NCI-H510A (cell line): Measurements from ENCODE around the gene ADGRF5.
A peak's percentile ranks its signal among the peaks of the same experiment; 100 is the strongest.

Experiments
- DNase-seq: peaks from one replicate; lab custom pipeline; 2025; lab: John Stamatoyannopoulos, UW

The ADGRF5 gene, protein sequence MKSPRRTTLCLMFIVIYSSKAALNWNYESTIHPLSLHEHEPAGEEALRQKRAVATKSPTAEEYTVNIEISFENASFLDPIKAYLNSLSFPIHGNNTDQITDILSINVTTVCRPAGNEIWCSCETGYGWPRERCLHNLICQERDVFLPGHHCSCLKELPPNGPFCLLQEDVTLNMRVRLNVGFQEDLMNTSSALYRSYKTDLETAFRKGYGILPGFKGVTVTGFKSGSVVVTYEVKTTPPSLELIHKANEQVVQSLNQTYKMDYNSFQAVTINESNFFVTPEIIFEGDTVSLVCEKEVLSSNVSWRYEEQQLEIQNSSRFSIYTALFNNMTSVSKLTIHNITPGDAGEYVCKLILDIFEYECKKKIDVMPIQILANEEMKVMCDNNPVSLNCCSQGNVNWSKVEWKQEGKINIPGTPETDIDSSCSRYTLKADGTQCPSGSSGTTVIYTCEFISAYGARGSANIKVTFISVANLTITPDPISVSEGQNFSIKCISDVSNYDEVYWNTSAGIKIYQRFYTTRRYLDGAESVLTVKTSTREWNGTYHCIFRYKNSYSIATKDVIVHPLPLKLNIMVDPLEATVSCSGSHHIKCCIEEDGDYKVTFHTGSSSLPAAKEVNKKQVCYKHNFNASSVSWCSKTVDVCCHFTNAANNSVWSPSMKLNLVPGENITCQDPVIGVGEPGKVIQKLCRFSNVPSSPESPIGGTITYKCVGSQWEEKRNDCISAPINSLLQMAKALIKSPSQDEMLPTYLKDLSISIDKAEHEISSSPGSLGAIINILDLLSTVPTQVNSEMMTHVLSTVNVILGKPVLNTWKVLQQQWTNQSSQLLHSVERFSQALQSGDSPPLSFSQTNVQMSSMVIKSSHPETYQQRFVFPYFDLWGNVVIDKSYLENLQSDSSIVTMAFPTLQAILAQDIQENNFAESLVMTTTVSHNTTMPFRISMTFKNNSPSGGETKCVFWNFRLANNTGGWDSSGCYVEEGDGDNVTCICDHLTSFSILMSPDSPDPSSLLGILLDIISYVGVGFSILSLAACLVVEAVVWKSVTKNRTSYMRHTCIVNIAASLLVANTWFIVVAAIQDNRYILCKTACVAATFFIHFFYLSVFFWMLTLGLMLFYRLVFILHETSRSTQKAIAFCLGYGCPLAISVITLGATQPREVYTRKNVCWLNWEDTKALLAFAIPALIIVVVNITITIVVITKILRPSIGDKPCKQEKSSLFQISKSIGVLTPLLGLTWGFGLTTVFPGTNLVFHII (N-terminal part only)

DNA sequence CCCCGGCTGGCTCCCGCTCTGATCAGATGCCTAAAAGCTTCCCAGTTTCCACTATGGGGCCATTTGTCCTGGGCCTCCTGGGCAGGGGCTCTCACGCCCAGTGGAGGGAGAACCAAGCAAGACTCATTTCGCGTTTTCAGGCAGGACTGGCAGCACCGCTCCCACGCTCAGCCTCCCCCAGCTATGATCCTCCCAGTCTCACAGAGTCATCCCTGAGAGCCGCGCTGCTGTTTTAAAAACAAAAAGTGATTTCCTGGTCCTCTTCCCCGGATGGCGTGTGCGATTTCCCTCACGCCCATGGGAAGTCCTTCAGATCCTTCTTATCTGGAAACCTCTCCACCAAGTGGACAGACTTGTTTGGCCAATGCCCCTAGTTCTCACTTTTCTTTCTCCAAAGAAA, at the start of gene ADGRF5:
TSS of gene ADGRF5 (minus strand) at position 208 of the 400 bp plus-strand sequence. CDS start 15,176 bp downstream, outside the sequence.
- DNase-seq, result no peak

DNA sequence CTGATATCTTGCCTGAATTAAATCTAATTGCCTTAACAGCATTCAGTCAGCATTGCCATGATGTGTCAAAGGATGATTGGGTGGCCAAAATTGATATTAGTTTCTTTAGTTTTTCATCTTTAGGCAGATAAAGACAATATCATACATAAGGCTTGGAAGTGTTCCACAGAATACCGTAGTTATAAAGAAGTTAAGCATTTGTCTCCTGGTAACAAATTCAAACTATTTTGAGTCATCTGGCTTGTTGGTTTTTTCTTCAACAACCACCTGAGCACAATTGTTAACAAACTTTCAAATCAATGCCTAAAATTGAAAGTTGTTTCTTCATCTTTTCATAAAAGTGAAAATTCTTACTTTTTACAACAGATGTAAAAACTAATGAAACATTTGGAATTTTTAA, 47.5 kb upstream of the ADGRF5 start:
- DNase-seq, result no peak

DNA sequence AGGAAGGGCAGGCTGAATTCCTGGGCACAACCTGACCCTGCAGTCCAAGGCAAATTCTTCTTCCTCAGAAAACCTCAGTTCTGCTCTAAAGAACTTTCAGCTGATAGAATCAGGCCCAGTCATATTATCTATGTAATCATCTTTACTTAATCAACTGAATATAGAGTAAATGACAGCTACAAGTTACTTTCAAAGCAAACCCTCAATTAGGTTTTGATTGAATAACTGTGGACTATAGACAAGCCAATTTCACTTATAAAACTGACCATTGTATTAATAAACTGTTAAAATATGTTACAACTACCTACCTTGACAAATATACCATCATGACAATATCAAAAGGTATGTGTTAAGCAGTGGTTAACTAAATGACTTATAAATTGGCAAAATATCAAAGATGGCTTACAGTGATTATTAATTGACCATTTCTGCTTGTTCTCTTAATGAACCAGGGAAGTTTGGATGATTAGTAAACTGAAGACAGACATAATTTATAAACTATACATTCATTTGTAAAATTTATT, 46.1 kb upstream of the ADGRF5 start:
- no peak for DNase-seq

DNA sequence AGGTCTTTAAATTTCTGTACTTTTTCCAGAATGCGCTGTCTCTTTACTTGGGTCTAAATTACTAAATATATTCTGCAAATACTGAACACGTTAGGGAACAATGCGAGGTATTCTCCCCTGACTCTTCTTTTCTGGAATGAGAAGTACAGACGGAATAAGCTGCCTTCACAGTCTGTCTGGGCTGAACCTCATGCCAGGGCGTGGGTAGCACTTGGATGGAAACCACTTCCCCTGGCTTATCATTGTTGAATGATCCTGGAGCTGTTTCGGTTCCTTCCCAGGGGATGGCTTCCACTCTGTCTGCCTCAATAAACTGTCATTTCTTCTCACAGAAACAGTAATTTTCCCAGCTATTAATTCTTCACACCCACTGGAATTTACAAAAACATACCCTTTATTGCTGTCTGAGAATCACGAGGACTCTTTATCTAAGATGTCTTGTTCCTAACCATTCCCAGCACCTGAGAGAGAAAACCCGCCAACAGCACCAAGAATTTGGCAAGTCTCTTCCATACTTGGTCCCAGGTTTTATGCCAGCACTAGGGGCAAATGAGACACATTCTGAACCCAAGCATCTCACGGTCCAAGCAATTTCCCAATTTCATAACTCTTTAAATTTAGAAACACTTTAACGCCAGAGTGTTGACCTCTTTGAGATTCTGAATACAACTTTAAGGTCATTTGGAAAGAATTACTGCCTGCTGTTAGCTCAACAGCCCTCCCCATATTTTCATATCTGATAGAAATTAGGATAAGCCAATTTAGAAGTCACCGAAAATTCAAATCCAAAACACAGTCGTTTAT, 43.2 kb upstream of the ADGRF5 start:
- no peak for DNase-seq

DNA sequence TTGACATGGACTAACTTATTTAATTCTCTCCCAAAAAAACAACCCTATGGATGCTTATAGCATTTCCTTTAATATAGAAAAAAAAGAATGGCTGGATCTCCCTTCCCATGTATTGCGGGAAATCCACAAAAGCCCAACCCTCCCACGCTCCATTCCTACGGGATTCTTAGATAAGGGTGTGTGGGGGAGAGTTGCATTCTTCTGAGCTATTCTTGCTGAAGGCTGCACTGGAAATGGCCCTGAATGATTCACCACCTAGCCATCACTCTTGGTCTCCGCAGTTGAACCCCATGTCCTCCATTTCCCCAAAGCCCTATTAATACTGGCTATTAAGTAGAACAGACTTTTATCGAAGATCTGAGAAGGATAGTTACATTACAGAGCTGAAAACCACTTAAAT, 41.9 kb upstream of the ADGRF5 start:
- no peak for DNase-seq

DNA sequence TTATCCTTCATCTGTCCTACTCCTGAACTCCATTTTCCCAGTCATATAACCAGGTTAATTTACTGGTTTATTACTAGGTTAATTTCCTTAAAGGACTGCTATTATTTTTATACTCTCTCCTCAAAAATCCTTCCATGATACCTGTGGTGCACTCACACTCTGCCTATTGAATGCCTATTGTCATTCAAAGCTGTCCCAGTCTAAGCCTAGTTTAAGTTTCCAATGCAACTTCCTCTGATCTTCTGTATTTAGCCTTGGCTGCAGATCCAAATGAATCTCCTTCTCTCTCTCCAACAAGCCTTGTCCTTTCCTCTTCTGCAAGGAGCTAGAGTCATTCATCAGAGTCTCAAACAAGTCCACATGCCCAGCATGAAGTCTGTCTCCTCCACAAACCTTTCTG, 41.3 kb upstream of the ADGRF5 start:
- no peak for DNase-seq

DNA sequence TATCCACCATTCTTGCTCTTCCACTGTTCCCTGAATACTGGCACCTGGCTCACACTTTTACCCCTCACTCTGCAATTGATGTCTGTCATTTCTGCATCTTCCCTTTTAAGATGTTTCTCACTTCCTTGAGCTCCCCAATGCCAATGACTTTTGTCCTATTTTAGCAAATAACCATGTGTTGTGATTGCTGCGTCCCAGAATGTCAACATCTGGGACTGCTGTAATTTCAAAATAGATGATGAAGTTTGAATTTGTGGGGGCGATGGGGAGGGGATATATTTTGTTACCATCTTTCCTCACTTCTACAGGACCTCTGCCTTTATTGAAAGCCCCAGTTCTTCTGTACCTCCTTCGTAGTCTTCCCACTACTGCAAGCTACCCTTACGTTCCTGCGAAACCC, 40.0 kb upstream of the ADGRF5 start:
- DNase-seq, result no peak

DNA sequence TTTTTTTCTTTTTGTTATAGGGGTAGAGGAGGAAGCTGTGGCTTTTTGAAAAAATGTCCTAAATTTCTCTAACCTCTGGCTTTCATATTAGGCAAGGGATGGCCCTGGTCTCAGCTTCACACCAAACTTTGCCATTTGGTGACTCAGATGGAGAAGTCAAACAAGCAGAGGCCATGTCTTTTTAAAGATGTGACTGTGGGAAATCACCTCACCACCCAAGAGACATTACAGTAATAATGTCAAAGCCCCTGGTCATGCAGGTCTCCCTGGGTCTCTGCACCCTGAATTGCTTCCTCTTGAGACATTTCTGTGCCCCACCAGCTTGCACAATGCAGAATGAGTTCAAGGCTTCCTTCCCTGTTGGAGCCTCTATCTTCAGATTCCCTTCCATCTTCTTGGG, 39.5 kb upstream of the ADGRF5 start:
- no peak for DNase-seq

DNA sequence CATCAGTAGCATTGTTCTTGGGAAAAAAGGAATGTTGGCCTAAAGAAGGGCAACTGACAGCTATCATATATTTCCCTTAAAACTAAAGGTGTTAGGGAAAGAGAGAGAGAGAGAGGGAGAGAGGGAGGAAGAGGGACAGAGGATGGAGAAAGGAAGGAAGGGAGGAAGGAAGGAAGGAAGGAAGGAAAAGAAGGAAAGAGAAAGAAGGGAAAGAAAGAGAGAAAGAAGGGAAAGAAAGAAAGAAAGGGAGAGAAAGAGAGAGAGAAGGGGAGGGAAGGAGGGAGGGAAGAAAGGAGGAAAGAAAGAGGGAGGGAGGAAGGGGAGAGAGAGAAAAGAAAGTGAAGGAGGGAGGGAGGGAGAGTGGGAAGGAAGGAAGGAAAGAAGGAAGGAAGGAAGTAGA, 37.7 kb upstream of the ADGRF5 start:
- DNase-seq, result no peak

DNA sequence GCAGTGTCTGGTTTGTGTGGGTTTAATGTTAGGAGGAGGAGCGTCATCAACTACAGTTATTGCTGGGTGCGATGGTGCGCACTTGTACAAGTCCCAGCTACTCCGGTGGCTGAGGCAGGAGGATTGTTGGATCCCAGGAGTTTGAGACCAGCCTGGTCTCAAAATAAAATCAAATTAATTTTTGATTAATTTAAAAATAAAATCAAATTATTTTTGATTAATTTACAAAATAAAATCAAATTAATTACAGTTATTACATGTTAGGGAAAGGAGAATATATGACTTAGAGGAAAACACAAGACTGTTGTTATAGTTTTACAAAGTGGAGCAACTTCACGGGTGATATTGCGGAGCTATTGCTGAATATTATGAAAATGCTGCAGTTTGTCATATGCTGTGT, 34.7 kb upstream of the ADGRF5 start:
- no peak for DNase-seq

DNA sequence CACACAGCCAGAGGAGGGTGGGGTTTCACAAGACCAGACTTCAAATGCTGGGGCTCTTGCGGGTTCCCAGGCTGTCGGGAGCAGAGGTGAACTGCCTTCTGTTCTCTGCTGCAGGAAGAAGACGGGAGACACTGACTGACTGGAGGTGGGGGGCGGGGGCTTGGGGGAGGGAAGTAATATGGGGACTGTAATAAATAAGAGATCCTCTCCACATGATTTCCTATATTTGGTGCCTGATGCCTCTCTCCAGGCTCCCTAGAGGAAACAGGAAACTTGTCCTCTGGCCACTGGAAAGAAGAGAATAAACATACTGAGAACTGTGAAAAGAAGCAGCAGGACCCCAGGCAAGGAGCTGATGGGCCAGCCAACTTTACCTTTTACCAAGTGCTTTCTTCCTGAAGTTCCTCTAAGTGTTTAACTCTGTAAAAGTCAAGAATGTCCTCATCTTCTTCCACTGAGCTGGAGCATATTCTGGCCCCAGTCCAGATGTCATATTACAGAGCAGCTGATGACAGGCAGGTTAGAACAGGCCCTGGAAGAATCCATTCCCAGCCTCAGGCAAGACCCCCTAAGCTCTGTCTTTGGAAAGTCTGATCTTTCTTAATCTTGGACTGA, 33.2 kb upstream of the ADGRF5 start:
- peak; percentile 2 for DNase-seq

DNA sequence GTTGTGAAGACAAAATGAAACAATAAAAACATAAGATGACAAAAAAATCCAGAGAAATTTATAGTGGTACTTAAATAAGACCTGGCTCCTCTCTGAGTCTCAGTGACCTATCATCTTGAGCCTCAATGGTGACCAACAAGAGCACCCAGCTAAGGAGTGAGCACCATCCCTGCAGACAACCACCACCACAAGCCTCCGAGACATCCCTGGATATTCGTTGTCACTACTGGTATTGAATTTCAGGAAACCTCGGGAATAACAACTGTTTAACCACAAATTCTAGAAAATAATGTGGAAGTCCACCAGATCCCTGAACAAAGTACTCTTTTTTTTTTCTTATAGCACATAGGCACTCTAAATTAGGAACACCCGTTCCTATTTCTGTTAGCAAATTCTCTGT, 32.2 kb upstream of the ADGRF5 start:
- no peak for DNase-seq

DNA sequence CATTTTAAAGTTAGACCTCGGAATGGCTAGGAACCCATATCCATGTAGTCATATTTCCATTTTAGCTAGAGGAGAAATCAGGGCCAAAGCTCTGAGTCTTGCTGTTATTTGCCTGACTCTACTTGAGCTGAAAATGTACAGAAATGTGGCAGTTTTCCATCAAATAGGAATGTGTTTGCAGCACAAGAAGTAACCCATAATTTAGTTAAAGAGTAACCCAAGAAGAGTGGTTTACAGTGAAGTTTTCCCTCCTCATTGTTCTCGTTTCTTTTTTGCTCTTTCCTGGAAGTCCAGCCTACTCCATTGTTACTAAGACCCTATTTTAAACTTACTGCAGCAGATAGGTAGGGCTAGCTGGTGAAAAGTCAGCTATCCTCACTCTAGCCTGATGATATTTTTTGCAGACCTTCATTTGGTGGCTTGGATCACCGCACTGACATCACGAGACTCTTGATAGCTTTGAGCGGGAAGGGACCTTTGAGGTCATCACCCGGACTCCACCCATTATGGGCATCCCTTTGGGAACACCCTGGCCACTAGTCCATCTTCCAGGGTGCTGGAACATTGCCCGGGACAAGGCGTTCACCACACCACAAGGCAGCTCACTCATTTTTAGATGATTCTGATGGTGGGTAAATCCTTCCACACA, 28.0 kb upstream of the ADGRF5 start:
- DNase-seq, result no peak

DNA sequence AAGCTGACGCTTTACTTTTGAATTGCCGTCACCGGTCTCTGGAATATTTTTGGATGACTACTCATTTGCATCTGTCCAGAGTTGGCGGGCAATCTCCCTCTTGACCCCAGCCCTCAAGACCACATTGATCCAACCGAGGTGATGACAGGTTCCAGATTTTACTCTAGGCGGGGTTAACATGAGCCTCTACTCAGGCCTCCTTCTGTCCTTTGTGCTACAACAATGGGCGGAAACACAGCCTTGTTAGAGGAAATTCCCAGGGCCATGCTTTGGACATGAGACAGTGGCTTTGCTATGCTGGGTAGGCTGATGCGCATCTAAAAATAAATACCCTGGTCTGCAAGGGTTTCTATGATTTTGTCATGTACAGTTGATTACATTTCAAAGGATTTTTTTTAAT, 27.0 kb upstream of the ADGRF5 start:
- DNase-seq, result no peak

DNA sequence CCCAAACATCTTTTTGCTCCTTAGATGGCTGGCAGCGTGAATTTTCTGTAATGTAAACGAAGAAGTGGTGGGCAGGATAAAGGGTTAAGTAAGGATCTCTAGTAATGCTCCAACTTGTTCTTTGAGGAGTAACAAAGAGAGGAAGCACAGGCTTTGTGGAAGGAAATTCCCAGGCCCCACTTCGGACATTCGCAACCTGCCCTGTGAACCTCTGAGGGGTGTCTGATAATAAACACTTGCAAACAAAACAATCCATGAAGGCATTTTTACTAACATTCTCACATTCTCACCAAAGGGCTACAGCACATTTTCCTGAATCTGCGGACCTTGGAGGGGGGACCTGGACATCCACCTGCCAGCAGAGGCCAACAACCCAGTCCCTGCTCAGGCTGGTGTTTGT, 25.8 kb upstream of the ADGRF5 start:
- DNase-seq, result no peak

DNA sequence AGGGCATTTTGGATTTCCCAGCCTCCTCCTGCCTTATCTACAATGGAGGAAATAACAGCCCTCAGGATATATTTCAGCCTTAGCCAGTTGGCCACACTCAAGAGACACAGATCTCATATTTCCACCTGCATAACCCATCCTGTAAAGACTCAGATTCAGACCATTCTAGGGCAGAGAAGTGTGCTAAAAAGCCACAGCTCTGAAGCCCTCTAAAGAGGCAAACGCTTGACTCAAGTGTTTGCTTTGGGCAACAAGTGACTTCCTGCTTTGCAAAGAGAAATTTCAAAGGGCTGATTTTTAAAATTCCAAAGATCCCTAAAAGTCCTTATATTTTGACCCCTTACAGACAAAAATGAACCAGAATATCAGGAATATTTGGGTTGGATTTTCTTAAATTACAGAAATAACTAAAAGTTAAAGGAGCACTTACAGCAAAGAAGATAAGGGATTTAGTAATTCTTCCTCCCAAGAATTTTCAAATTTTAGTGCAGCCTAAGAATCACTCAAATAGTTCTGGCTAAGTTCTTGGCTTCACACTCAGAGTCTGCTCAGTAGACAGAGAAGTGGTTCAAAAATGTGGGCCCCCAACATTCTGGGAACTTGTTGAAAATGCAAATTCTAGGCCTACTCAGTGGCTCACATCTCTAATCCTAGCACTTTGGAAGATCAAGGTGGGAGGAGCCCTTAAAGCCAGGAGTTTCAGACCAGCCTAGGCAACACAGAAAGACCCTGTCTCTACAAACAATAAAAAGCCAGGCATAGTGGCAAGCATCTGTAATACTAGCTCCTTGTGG, 18.9 kb upstream of the ADGRF5 start:
- peak; percentile 75 for DNase-seq

DNA sequence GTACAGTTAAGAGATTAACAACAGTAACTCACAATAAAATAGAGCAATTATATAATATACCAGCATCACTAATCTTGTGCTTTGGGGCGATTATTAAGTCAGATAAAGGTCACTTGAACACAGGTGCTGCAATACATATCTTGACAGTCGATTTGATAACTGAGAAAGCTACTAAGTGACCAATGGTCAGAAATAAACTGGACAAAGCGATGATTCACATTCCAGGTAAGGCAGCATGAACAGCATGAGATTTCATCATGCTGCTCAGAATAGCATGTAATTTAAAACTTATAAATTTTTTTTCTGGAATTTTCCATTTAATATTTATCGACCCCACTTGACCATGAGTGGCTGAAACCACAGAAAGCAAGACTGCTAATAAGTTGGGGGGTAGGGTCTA, 15.9 kb upstream of the ADGRF5 start:
- DNase-seq, result no peak

DNA sequence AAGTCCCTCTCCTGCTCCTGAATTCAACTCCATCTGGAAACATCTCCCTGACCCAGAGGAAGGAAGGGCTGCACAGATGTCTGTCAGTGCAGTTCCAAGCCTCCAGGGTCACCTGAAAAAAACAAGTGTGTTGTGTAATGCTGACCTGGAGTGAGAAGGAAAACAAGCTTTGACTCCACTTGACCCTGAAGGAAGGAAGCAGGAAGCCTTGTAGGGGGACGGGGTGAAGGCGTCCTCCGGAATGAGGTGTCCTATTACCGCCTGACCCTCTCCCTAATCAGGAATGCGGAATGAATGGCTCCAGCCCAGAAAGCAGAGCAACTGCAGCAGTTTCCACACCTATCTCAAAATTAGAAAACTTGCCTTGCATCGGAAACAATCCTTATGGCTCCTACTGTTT, 13.9 kb upstream of the ADGRF5 start:
- DNase-seq, result no peak

DNA sequence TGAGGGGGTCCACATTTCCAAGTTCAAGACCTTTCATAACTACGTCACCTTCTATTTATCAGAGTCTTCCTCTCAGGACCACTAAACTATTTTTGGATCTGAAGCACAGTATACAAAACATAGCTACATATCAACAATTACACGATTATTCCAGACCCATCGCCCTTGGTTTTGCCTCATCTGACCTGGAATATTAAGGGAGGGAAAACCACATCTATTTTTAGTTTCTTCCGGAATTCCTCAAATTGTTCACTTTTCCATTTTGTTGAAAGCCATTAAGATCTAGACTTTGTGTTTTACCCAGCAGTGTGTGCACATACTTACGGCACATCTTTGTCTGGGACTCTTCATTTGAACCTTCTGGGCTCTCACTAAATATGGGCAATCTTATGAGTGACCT, 12.0 kb upstream of the ADGRF5 start:
- no peak for DNase-seq
